ENCODE measurements around the gene BMF.

- TF ChIP-seq CTCF (IDR thresholded peaks at IDR 0.05) (no peak), POLR2A (IDR thresholded peaks at IDR 0.05) (no peak)
These were observed 27.8 kb downstream of the BMF start for GRCh38 chr15:40080847-40081246.

Measured in body of pancreas (tissue), 4 donors.